D721Med (cell line): ENCODE measurements around the gene ANKRD62.

Source experiments
- DNase-seq: peaks from one replicate; pipeline ENCODE4 v3.0.0; 2011; ENCODE audit warnings: low spot score; ENCODE audit not compliant: insufficient read length
- FAIRE-seq: peaks from 2 replicates; lab custom pipeline; 2011; peaks lifted over from hg19 to GRCh38; lab: Jason Lieb, UNC
- CTCF ChIP-seq: IDR thresholded peaks from 2 replicates; pipeline ENCODE4 v1.5.1; 2012; ENCODE audit warnings: mild to moderate bottlenecking, control low read depth; ENCODE audit not compliant: insufficient read depth; ENCODE audit errors: missing control alignments

ANKRD62 gene

GRCh38 chr18:12079491-12080237, 14.0 kb upstream of the ANKRD62 start:
- FAIRE-seq (no peak), DNase-seq (no peak)
- no peak for TF ChIP-seq CTCF

DNA sequence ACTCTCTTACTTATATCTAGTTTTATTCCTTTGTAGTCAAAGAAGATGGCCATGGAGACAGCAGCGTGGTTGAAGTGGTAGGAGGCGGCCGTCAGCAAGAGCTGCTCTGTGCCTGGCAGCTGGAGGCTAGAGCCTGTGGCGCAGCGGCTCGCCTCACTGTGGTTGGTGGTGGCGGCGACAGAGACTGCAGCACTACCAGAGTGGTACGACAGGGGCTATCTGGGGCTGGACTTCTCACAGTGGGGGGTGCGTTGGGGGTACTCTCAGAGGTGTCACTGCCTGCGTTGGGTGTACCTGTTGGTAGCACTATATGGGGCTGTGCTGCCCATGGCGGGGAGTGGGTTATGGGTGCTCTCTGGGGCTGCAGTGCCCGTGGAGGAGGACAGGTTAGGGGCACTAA, 8.5 kb upstream of the ANKRD62 start:
- TF ChIP-seq CTCF = no peak
- no peak for DNase-seq
- no peak for FAIRE-seq

DNA sequence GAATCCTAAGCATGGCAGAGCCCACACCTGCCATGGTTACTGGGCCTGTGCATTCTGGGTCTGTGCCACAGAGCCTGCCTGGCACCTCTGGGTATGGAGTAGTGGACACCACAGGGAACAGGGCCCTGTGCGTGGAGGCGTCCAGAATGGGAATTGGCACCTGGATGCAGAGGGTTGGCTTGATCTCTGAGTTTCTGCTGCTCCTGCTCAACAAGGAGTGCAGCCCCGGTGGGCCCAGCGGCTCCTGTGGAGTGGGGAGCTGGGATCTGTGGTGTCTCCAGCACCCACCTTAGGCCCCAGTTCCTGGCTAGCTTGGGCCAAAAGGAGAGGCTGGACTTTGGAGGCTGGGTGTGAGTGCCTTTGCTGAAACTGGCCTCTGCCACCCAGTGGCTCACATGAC, 7.9 kb upstream of the ANKRD62 start:
- DNase-seq (no peak), FAIRE-seq (no peak)
- no peak for TF ChIP-seq CTCF

DNA sequence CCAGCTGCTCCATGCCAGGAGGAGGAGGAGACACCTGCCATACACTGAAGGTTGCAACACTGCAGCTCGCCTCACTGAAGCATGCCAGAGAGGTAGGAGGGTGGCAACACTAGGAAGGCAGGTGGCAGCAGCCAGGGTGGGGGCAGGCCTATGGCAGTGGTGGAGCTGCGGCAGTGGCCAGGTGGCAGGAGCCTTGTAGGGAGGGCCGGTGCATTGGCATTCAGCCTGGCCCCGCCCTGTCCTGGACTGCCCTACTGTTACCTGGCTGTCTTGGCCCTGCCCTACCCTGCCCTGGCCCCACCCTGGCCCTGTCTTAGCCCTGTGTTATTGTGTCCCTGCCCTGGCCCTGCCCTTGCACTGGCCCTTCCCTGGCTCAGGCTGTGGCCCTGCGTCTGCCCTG, 7.4 kb upstream of the ANKRD62 start:
- no peak for FAIRE-seq
- DNase-seq = no peak

GRCh38 chr18:12086677-12087470, 6.8 kb upstream of the ANKRD62 start:
- FAIRE-seq (no peak), DNase-seq (no peak)
- TF ChIP-seq CTCF = no peak

More for the DNA sequence above, 7.4 kb upstream of the ANKRD62 start:
- no peak for TF ChIP-seq CTCF

DNA sequence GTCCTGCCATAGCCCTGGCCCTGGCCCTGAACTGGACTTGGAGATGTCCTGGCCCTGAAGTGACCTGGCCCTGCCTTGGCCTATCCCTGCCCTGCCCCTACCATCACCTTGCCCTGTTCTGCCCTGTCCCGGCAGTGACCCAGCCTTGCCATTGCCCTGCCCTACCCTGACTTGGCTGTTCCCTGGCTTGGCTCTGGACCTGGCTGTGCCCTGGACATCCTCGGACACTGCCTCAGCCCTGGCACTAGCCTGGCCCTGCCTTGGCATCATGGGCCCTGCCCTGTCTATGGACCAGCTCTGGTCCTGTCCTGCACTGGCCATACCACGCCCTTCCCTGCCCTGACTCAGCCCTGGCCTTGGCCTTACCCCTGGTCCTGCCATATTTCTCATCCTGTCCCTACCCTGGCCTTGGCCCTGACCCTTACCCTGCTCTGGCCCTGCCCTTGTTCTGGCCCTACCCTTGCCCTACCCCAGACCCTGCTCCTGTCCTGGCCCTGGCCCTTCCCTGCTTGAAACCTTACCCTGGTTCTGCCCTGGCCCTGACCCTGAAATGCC, 6.1 kb upstream of the ANKRD62 start:
- TF ChIP-seq CTCF = no peak
- FAIRE-seq (no peak), DNase-seq (no peak)
